Suprapubic skin (tissue), 4 donors: Measurements from ENCODE around the gene COL18A1. TPM values are rescaled to one million over a fixed set of nuclear protein-coding genes. Genes with fewer than 3 reads are reported as not detected.

Source experiments
- DNase-seq, 2 donors: peaks; one replicate each; pipeline ENCODE4 v3.0.0-alpha.2; 2019; ENCODE audit warnings: low spot score in 2 of 2
- H3K27ac ChIP-seq: fragments of 200-600 bp; sonication (generic); one replicate; pipeline ENCODE4 v1.5.1; 2019
- H3K27me3 ChIP-seq: fragments of 200-600 bp; sonication (generic); one replicate; pipeline ENCODE4 v1.5.1; 2019
- H3K36me3 ChIP-seq: fragments of 200-600 bp; sonication (generic); one replicate; pipeline ENCODE4 v1.5.1; 2019
- H3K4me1 ChIP-seq: fragments of 200-600 bp; sonication (generic); one replicate; pipeline ENCODE4 v1.5.1; 2019
- H3K4me3 ChIP-seq: fragments of 200-600 bp; sonication (generic); one replicate; pipeline ENCODE4 v1.5.1; 2019; ENCODE audit warnings: mild to moderate bottlenecking
- H3K9me3 ChIP-seq: fragments of 200-600 bp; sonication (generic); one replicate; pipeline ENCODE4 v1.5.1; 2019
- CTCF ChIP-seq, 2 donors: fragments of 200-600 bp in 1 of 2; fragments of 450-650 bp in 1 of 2; sonication (generic) in 1 of 2; IDR thresholded peaks; one replicate each; pipeline ENCODE4 v1.5.1; 2016 to 2019; ENCODE audit warnings: antibody characterized with exemption in 2 of 2, mild to moderate bottlenecking in 1 of 2, moderate library complexity in 1 of 2
- EP300 ChIP-seq: sonication (generic); formaldehyde crosslinking; IDR thresholded peaks from one replicate; pipeline ENCODE4 v1.6.1; 2017; ENCODE audit warnings: antibody characterized with exemption
- POLR2A ChIP-seq, 2 donors: fragments of 450-650 bp; IDR thresholded peaks; one replicate each; pipeline ENCODE4 v1.6.1; 2017; ENCODE audit warnings: antibody characterized with exemption in 2 of 2, mild to moderate bottlenecking in 2 of 2, moderate library complexity in 2 of 2
- POLR2AphosphoS5 ChIP-seq, 3 donors: sonication (generic); formaldehyde crosslinking; IDR thresholded peaks; one replicate each; pipeline ENCODE4 v1.6.1; 2017; ENCODE audit warnings: antibody characterized with exemption in 3 of 3
- WGBS: methylation state at CpG from one replicate; pipeline ENCODE4 v1.1.5; 2018; 5-methylcytosine and 5-hydroxymethylcytosine counted together
- total RNA-seq, 4 donors: library from RNA; depleted of rRNA; stranded (reverse); fragments of >200 nt; gene quantifications; one replicate each; pipeline ENCODE4 v1.1.0, GENCODE V29; 2016

Gene COL18A1
- total RNA-seq, 4 donors from 2014 or later: 71.9 to 157 (median 101) TPM

- peak in 1 of 2 donors; percentile 41 for DNase-seq
- Histone ChIP-seq H3K4me1 (peaks cover 11% of the 10 kb centered on the region), H3K4me3 (no peak overlapping the region), H3K9me3 (no peaks in the 10 kb centered on the region), H3K27ac (no peak overlapping the region), H3K27me3 (peaks cover 10% of the 10 kb centered on the region), H3K36me3 (no peaks in the 10 kb centered on the region)
- 89% methylated on average over 20 of the region's 21 CpGs for WGBS
- no peak for TF ChIP-seq POLR2A (IDR thresholded peaks at IDR 0.05)
- TF ChIP-seq POLR2AphosphoS5 (IDR thresholded peaks at IDR 0.05): no peak
- TF ChIP-seq CTCF (IDR thresholded peaks at IDR 0.05): no peak
- no peak for TF ChIP-seq EP300
Measured at GRCh38 chr21:45379171-45379900, 25.6 kb upstream of the COL18A1 start.

DNA sequence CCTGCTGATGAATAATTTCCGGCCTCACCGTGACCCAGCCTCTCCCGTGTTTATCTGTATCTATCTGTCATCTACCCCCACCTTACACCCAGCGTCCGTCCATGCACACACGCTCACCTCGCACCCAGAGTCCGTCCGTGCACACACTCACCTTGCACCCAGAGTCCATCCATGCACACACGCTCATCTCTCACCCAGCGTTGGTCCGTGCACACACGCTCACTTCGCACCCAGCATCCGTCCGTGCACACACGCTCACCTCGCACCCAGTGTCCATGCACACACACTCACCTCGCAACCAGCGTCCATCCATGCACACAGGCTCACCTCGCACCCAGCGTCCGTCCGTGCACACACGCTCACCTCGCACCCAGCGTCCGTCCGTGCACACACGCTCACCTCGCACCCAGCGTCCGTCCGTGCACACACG lies 25.0 kb upstream of the COL18A1 start:
- WGBS: 89% methylated on average over 32 of the region's 35 CpGs
- no peak overlapping the region for H3K4me3 ChIP-seq
- H3K9me3 ChIP-seq: no peaks in the 10 kb centered on the region
- H3K27ac ChIP-seq: no peak overlapping the region
- peak in 1 of 2 donors; percentile 31 for DNase-seq
- no peaks in the 10 kb centered on the region for H3K36me3 ChIP-seq
- peaks cover 11% of the 10 kb centered on the region for H3K4me1 ChIP-seq
- TF ChIP-seq EP300: no peak
- TF ChIP-seq POLR2AphosphoS5 (IDR thresholded peaks at IDR 0.05): no peak
- TF ChIP-seq POLR2A (IDR thresholded peaks at IDR 0.05): no peak
- no peak for TF ChIP-seq CTCF (IDR thresholded peaks at IDR 0.05)
- H3K27me3 ChIP-seq: peaks cover 9% of the 10 kb centered on the region

DNA sequence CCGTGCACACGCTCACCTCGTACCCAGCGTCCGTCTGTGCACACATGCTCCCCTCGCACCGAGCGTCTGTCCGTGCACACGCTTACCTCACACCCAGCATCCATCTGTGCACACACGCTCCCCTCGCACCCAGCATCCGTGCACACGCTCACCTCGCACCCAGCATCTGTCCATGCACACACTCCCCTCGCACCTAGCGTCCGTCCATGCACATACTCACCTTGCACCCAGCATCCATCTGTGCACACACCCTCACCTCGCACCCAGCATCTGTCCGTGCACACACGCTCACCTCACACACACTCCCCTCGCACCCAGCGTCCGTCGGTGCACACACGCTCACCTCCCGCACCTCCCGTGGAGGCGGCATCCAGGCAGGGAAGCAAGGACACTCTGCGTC lies 24.4 kb upstream of the COL18A1 start:
- no peak for TF ChIP-seq POLR2AphosphoS5 (IDR thresholded peaks at IDR 0.05)
- TF ChIP-seq CTCF (IDR thresholded peaks at IDR 0.05): no peak
- no peak for TF ChIP-seq EP300
- no peak for TF ChIP-seq POLR2A (IDR thresholded peaks at IDR 0.05)
- DNase-seq: peak in 1 of 2 donors; percentile 42
- no peaks in the 10 kb centered on the region for H3K36me3 ChIP-seq
- no peak overlapping the region for H3K27ac ChIP-seq
- H3K4me1 ChIP-seq: peaks cover 11% of the 10 kb centered on the region
- peaks cover 9% of the 10 kb centered on the region for H3K27me3 ChIP-seq
- no peak overlapping the region for H3K4me3 ChIP-seq
- WGBS: 94% methylated on average over 30 of the region's 30 CpGs
- H3K9me3 ChIP-seq: no peaks in the 10 kb centered on the region

- TF ChIP-seq CTCF (IDR thresholded peaks at IDR 0.05) (no peak), EP300 (no peak), POLR2A (IDR thresholded peaks at IDR 0.05) (no peak)
- H3K36me3 ChIP-seq: no peaks in the 10 kb centered on the region
- H3K27ac ChIP-seq: no peak overlapping the region
- 92% methylated on average over 16 of the region's 24 CpGs for WGBS
- H3K27me3 ChIP-seq: peaks cover 11% of the 10 kb centered on the region
- no peak overlapping the region for H3K4me3 ChIP-seq
- H3K9me3 ChIP-seq: no peaks in the 10 kb centered on the region
- H3K4me1 ChIP-seq: peaks cover 13% of the 10 kb centered on the region
- DNase-seq: peak in 1 of 2 donors; percentile 54
Measured at GRCh38 chr21:45381036-45381787, 23.8 kb upstream of the COL18A1 start.
